Measurements from ENCODE around the gene EHD1. TPM values are rescaled to one million over a fixed set of nuclear protein-coding genes. Genes with fewer than 3 reads are reported as not detected.

EHD1 gene
- total and polyA plus RNA-seq, 2 of the 8 experiments (the other 6 are each of a cell fraction or from before 2014, with no cell fraction given): 31.5 to 42.9 TPM

- no peak overlapping the region for H2AK5ac ChIP-seq (ENCODE audit: low read depth, low read length)
- H3K79me1 ChIP-seq (ENCODE audit: low read depth, low read length): no peaks in the 10 kb centered on the region; the same call in 1 of the 2 replicates
- H2BK5ac ChIP-seq (ENCODE audit: low read depth, low read length): no peak overlapping the region; the same call in 1 of the 2 replicates
- no peaks in the 10 kb centered on the region for H3K9me3 ChIP-seq (ENCODE audit: insufficient read depth in 2 of 2, low read depth in 1 of 2, low read length in 1 of 2)
- H3K36me3 ChIP-seq (ENCODE audit: control insufficient read depth in 2 of 4, insufficient read depth in 4 of 4, low read length in 3 of 4): peaks cover 0 to 5% (median 0%) of the 10 kb centered on the region in 4 experiments; a peak in 3 of 8 replicates
- FAIRE-seq: no peak
- no peak for DNase-seq (ENCODE audit: low read depth in 1 of 2, low spot score in 2 of 2)
- no peaks in the 10 kb centered on the region for H3K27me3 ChIP-seq (replicated peaks in 1 of 4; ENCODE audit: control insufficient read depth in 3 of 4, extremely low read depth in 1 of 4, insufficient read depth in 3 of 4, low read length in 3 of 4)
- H4K8ac ChIP-seq (ENCODE audit: extremely low read depth, insufficient read depth, low read length): no peak overlapping the region
- H3K18ac ChIP-seq (ENCODE audit: extremely low read depth, low read length): no peak overlapping the region
- H3K9ac ChIP-seq (replicated peaks in 1 of 4; ENCODE audit: extremely low read depth in 1 of 4, low read depth in 3 of 4, low read length in 3 of 4): no peak overlapping the region
- no peak overlapping the region for H3K23ac ChIP-seq (ENCODE audit: insufficient read length)
- POLR2A ChIA-PET (ENCODE audit: partially characterized antibody): interaction anchor here (0.6 to 25.7 kb wide), 4 partner anchors 29 to 256 kb away, joined by 3 to 408 read pairs (median 4); partner anchors contain the start of genes EHD1 and TM7SF2
- H3K4me1 ChIP-seq (replicated peaks in 1 of 4; ENCODE audit: control insufficient read depth in 3 of 4, insufficient read depth in 4 of 4, low read length in 3 of 4): peaks cover 0 to 12% (median 5%) of the 10 kb centered on the region in 4 experiments; a peak in 5 of 7 replicates
- no peaks in the 10 kb centered on the region for H3K79me2 ChIP-seq (ENCODE audit: control insufficient read depth in 1 of 2, insufficient read depth in 2 of 2, low read length in 2 of 2)
- H3K4me2 ChIP-seq (ENCODE audit: insufficient read depth in 1 of 2, low read depth in 2 of 2, low read length in 2 of 2): no peak overlapping the region
- H4K20me1 ChIP-seq (replicated peaks in 1 of 2; ENCODE audit: control insufficient read depth in 1 of 2, insufficient read depth in 2 of 2, low read length in 2 of 2): peaks cover 0 to 5% of the 10 kb centered on the region in 2 experiments
- no peak overlapping the region for H2BK12ac ChIP-seq (ENCODE audit: low read depth, low read length)
- H3K4me3 ChIP-seq (ENCODE audit: extremely low read depth in 1 of 4, insufficient read depth in 2 of 4, low read depth in 3 of 4, low read length in 4 of 4): no peak overlapping the region
- H2AFZ ChIP-seq (ENCODE audit: low read length): no peak overlapping the region
- no peak overlapping the region for H3K4ac ChIP-seq (replicated peaks; ENCODE audit: insufficient read length, low read depth, low read length)
- no peaks in the 10 kb centered on the region for H3K23me2 ChIP-seq (ENCODE audit: low read depth, low read length)
- H3K27ac ChIP-seq (ENCODE audit: low read depth, low read length): no peak overlapping the region
- WGBS, 2 experiments (ENCODE audit: extremely low coverage in 1 of 2, insufficient coverage in 1 of 2, insufficient read length in 1 of 2, insufficient replicate concordance in 2 of 2, low coverage in 1 of 2, low lambda C conversion rate in 2 of 2, missing lambda C conversion rate in 1 of 2): 91% methylated on average over 15 of the region's 22 CpGs; no CpG with 5 or more reads in 1 of the 2 experiments
- H3K56ac ChIP-seq (replicated peaks; ENCODE audit: insufficient read length, low read depth, low read length): no peak overlapping the region
- H2BK20ac ChIP-seq (ENCODE audit: low read length): no peak overlapping the region
- H2BK120ac ChIP-seq (replicated peaks; ENCODE audit: low read depth, low read length): no peak overlapping the region
- H3K14ac ChIP-seq (ENCODE audit: insufficient read length): no peak overlapping the region
- H4K5ac ChIP-seq (ENCODE audit: insufficient read length, low read depth, low read length): no peak overlapping the region
- CTCF ChIA-PET (ENCODE audit: partially characterized antibody): interaction anchor here (12.3 to 32.3 kb wide), 3 partner anchors 5 to 32 kb away, joined by 321 to 1058 read pairs (median 321); partner anchors contain the start of gene EHD1
- no peak overlapping the region for H2BK15ac ChIP-seq (ENCODE audit: low read length)
- no peak overlapping the region for H4K91ac ChIP-seq (replicated peaks; ENCODE audit: insufficient read length, low read length)
- TF ChIP-seq TCF12 (IDR thresholded peaks at IDR 0.05; ENCODE audit: low read depth, low read length) (no peak), E2F6 (IDR thresholded peaks at IDR 0.05) (no peak), RAD21 (IDR thresholded peaks at IDR 0.05 in 1 of 2, conservative IDR thresholded peaks at IDR 0.05 in 1 of 2; ENCODE audit: low read depth in 2 of 2, low read length in 2 of 2) (no peak), GTF2F1 (IDR thresholded peaks at IDR 0.05; ENCODE audit: borderline replicate concordance, low read depth, low read length) (no peak), ATF3 (IDR thresholded peaks at IDR 0.05; ENCODE audit: insufficient read depth, low read depth, low read length) (no peak), POLR2A (IDR thresholded peaks at IDR 0.05; ENCODE audit: control extremely low read depth in 1 of 2, low read depth in 2 of 2, low read length in 2 of 2) (no peak), ATF2 (IDR thresholded peaks at IDR 0.05; ENCODE audit: low read length) (no peak), RBBP5 (IDR thresholded peaks at IDR 0.05; ENCODE audit: borderline replicate concordance, low read depth, low read length) (no peak)
Measured at GRCh38 chr11:64855596-64856304, 22.7 kb downstream of the EHD1 start.
